ENCODE results near the gene ATG4B.

- no peak for TF ChIP-seq CTCF (IDR thresholded peaks at IDR 0.05)
- TF ChIP-seq POLR2A (IDR thresholded peaks at IDR 0.05), result no peak
Measured at GRCh38 chr2:241613017-241613780, 24.3 kb upstream of the ATG4B start.

Measured in ovary (tissue), 3 donors.